ENCODE results near the gene ITPK1.

Gene ITPK1

DNA sequence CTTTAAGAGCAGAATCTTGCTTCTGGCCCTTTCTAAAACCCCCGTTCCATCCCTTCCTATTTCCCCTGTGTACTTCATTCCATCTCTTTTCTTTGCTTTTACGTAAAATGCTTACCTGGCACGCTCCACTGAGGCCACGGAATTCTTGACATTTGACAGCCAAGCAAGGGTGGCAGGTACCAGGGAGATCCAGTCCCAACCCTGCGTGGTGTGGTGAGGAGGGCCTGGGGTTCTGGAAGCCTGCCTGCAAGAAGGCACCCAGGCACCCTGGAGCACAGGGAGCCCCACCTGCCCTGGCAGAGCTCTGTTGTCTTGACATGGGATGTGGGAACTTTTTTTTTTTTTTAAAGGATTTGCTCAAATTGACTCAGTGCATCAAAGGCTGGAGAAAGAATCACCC is 48.6 kb downstream of the ITPK1 start:
- TF ChIP-seq FOXP2 (optimal IDR thresholded peaks at IDR 0.05; ENCODE audit: borderline replicate concordance, extremely low read depth, extremely low read length, insufficient read depth) = no peak
- TF ChIP-seq SIN3A (IDR thresholded peaks at IDR 0.05; ENCODE audit: borderline replicate concordance, insufficient read depth, low read length) = no peak
- TF ChIP-seq TAF1 (IDR thresholded peaks at IDR 0.05; ENCODE audit: borderline replicate concordance, insufficient read depth, low read length) = no peak
- TF ChIP-seq, protein P1, sequence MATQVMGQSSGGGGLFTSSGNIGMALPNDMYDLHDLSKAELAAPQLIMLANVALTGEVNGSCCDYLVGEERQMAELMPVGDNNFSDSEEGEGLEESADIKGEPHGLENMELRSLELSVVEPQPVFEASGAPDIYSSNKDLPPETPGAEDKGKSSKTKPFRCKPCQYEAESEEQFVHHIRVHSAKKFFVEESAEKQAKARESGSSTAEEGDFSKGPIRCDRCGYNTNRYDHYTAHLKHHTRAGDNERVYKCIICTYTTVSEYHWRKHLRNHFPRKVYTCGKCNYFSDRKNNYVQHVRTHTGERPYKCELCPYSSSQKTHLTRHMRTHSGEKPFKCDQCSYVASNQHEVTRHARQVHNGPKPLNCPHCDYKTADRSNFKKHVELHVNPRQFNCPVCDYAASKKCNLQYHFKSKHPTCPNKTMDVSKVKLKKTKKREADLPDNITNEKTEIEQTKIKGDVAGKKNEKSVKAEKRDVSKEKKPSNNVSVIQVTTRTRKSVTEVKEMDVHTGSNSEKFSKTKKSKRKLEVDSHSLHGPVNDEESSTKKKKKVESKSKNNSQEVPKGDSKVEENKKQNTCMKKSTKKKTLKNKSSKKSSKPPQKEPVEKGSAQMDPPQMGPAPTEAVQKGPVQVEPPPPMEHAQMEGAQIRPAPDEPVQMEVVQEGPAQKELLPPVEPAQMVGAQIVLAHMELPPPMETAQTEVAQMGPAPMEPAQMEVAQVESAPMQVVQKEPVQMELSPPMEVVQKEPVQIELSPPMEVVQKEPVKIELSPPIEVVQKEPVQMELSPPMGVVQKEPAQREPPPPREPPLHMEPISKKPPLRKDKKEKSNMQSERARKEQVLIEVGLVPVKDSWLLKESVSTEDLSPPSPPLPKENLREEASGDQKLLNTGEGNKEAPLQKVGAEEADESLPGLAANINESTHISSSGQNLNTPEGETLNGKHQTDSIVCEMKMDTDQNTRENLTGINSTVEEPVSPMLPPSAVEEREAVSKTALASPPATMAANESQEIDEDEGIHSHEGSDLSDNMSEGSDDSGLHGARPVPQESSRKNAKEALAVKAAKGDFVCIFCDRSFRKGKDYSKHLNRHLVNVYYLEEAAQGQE (IDR thresholded peaks at IDR 0.05; ENCODE audit: insufficient read depth in 1 of 2, low read depth in 2 of 2, low read length in 2 of 2) = no peak
- no peak for TF ChIP-seq POLR2AphosphoS5 (IDR thresholded peaks at IDR 0.05; ENCODE audit: low read depth, low read length)

GRCh38 chr14:93065272-93065730 is 50.4 kb downstream of the ITPK1 start:
- TF ChIP-seq FOXP2 (optimal IDR thresholded peaks at IDR 0.05; ENCODE audit: borderline replicate concordance, extremely low read depth, extremely low read length, insufficient read depth) = no peak
- TF ChIP-seq TAF1 (IDR thresholded peaks at IDR 0.05; ENCODE audit: borderline replicate concordance, insufficient read depth, low read length) = no peak
- TF ChIP-seq POLR2AphosphoS5 (IDR thresholded peaks at IDR 0.05; ENCODE audit: low read depth, low read length) = no peak

DNA sequence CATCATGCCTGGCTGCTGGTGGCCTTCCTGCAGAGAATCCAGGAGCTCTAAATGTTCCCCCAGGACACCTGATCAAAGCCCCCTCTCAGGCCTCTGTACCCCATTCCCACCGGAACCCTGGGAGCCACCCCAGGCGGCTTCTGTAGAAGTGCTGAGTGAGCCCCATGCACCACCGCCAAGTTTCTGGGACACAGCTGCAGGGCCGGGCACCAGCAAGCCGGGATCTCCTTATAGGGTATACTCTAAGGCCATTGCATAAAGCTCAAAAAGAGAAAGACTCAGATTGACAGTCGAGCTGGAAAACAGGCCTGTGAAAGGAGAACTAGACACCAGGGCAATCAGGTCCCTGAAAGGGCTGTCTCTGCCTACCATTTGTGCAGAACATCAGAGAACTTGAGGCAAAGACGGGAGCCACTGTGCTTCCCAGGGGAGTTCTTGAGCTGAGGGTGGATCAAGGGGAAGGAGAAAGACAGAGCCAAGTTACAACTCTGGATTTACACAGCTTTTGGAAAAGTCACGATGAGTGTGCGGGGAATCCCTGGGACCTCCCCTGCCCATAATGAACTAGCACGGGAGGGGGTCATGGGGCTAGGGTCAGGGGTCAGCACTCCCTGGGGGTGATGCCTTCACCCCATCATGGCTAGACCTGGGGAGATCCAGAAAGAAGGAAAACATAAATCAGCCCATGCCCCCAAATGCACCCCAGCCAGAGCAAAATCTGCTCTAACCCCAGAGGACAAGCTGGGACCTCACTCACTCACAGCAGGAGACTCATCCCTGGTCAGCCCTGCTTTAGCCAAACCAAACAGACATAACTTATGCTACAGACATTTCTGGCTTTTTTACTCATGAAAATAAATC is 51.1 kb downstream of the ITPK1 start:
- TF ChIP-seq, protein P1 (IDR thresholded peaks at IDR 0.05; ENCODE audit: insufficient read depth in 1 of 2, low read depth in 2 of 2, low read length in 2 of 2) = no peak
- TF ChIP-seq SIN3A (IDR thresholded peaks at IDR 0.05; ENCODE audit: borderline replicate concordance, insufficient read depth, low read length) (no peak), FOXP2 (optimal IDR thresholded peaks at IDR 0.05; ENCODE audit: borderline replicate concordance, extremely low read depth, extremely low read length, insufficient read depth) (no peak), POLR2AphosphoS5 (IDR thresholded peaks at IDR 0.05; ENCODE audit: low read depth, low read length) (no peak), TAF1 (IDR thresholded peaks at IDR 0.05; ENCODE audit: borderline replicate concordance, insufficient read depth, low read length) (no peak)

GRCh38 chr14:93063393-93063792 is 52.3 kb downstream of the ITPK1 start:
- TF ChIP-seq, protein P1 (IDR thresholded peaks at IDR 0.05; ENCODE audit: insufficient read depth in 1 of 2, low read depth in 2 of 2, low read length in 2 of 2) = no peak
- TF ChIP-seq TAF1 (IDR thresholded peaks at IDR 0.05; ENCODE audit: borderline replicate concordance, insufficient read depth, low read length) = no peak
- TF ChIP-seq SIN3A (IDR thresholded peaks at IDR 0.05; ENCODE audit: borderline replicate concordance, insufficient read depth, low read length) = no peak
- no peak for TF ChIP-seq FOXP2 (optimal IDR thresholded peaks at IDR 0.05; ENCODE audit: borderline replicate concordance, extremely low read depth, extremely low read length, insufficient read depth)
- no peak for TF ChIP-seq POLR2AphosphoS5 (IDR thresholded peaks at IDR 0.05; ENCODE audit: low read depth, low read length)

GRCh38 chr14:93062890-93063289 is 52.8 kb downstream of the ITPK1 start:
- TF ChIP-seq FOXP2 (optimal IDR thresholded peaks at IDR 0.05; ENCODE audit: borderline replicate concordance, extremely low read depth, extremely low read length, insufficient read depth) = no peak

DNA sequence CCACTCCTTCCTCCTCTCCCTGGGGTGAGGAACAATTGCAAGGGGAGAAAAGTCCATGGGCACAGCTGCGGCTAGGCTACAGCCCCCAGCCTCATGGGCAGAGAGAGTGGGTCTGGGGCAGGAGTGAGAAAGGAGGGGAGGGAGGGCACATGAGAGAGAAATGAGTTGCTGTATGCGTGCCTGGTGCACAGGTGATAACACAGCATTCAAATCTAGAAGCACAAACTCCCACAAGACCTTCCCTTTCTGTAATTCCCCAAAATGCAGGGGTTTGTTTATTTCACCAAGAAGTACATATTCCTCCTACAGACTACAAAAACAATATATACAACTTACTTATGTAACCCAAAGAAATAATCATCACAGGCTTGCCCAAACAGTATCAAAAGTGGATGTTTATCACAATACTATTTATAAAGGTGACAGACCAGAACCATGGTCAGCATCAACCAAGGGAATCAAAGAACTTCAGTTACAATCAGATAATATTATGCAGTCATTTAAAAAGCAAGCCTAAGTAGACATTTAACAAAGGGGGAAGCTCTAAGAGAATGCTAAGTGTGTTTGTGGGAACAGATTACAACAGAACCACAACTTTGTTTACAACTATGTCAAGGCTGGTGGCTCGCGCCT is 54.2 kb downstream of the ITPK1 start:
- TF ChIP-seq POLR2AphosphoS5 (IDR thresholded peaks at IDR 0.05; ENCODE audit: low read depth, low read length) (no peak), SIN3A (IDR thresholded peaks at IDR 0.05; ENCODE audit: borderline replicate concordance, insufficient read depth, low read length) (no peak), FOXP2 (optimal IDR thresholded peaks at IDR 0.05; ENCODE audit: borderline replicate concordance, extremely low read depth, extremely low read length, insufficient read depth) (no peak), TAF1 (IDR thresholded peaks at IDR 0.05; ENCODE audit: borderline replicate concordance, insufficient read depth, low read length) (no peak)
- TF ChIP-seq, protein P1 (IDR thresholded peaks at IDR 0.05; ENCODE audit: insufficient read depth in 1 of 2, low read depth in 2 of 2, low read length in 2 of 2) = no peak

Data from PFSK-1 (cell line).